ENCODE data around the gene SLC43A3. TPM values are rescaled to one million over a fixed set of nuclear protein-coding genes. Genes with fewer than 3 reads are reported as not detected.

SLC43A3 gene
- total RNA-seq, 2 experiments from 2014 or later: 268 to 333 TPM

DNA sequence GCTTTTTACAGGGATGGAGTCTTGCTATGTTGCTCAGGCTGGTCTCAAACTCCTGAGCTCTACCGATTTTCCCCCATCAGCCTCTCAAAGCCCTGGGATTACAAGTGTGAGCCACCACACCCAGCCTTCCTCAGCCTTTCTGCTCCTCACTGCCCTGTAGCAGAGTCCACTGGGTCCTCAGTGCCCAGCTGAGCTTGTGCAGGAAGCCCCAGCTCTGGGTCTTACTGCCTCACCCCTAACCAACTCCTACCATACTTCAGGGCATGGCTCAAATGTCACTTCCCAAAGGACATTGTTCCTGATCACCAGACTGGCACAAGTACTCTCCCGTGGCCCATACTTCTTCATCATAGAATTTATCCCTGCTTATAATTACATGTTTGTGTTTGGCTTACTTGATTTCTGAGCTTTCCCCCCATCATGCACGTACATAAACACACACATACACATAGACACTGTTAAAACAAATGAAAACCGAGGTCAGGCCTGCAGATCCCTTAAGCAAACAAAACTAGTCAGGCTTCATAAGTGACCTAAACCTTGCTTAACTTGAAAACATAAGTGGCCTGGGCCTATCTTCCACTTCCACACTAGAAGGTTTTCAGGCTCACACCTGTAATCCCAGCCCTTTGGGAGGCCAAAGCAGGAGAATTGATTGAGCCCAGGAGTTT is 14.0 kb upstream of the SLC43A3 start:
- Mint-ChIP-seq H3K36me3 (ENCODE audit: low read depth) (no peaks in the 10 kb centered on the region), H3K27ac (no peak overlapping the region), H3K4me3 (no peak overlapping the region), H3K4me1 (no peaks in the 10 kb centered on the region), H3K9me3 (ENCODE audit: low read depth) (no peaks in the 10 kb centered on the region), H3K27me3 (no peaks in the 10 kb centered on the region)
- intact Hi-C loops (cut with DNase I, micrococcal nuclease): no loop called here
- CTCF ChIA-PET: interaction anchor here (0.5 to 2.9 kb wide), 5 partner anchors 14 to 119 kb away, joined by 3 to 22 read pairs (median 3); no protein-coding TSS in a partner anchor
- ATAC-seq (no peak), DNase-seq (no peak)
- POLR2A ChIA-PET: no interaction called here

DNA sequence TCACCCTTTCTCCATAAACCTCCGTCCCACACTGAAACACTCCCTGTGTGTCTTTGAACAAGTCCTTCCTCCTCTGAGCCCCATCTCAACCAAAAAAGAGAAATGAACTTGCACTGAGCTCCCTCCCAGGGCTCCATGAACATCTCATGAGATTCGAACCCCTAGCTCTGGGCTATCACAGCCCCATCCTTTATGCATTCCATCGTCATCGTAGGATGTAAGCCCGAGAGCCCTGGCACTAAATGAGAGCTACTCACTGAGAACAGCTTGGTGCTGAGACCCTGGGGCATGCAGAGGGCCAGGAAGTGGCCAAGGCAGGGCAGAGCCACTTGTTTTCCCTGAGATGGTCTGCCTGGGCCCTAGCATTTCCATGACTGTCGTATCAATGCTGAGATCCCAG is 12.9 kb upstream of the SLC43A3 start:
- POLR2A ChIA-PET: interaction anchor here (0.8 kb wide), 1 partner anchor 1208 kb away, joined by 3 read pairs; no protein-coding TSS in a partner anchor
- ATAC-seq: no peak
- intact Hi-C loops (cut with DNase I, micrococcal nuclease): no loop called here
- DNase-seq: no peak
- Mint-ChIP-seq H3K4me3 (no peak overlapping the region), H3K36me3 (ENCODE audit: low read depth) (no peaks in the 10 kb centered on the region), H3K27ac (no peak overlapping the region), H3K4me1 (no peaks in the 10 kb centered on the region), H3K27me3 (no peaks in the 10 kb centered on the region), H3K9me3 (ENCODE audit: low read depth) (no peaks in the 10 kb centered on the region)
- CTCF ChIA-PET: interaction anchor here (0.6 kb wide), 1 partner anchor 26 kb away, joined by 3 read pairs; no protein-coding TSS in a partner anchor

DNA sequence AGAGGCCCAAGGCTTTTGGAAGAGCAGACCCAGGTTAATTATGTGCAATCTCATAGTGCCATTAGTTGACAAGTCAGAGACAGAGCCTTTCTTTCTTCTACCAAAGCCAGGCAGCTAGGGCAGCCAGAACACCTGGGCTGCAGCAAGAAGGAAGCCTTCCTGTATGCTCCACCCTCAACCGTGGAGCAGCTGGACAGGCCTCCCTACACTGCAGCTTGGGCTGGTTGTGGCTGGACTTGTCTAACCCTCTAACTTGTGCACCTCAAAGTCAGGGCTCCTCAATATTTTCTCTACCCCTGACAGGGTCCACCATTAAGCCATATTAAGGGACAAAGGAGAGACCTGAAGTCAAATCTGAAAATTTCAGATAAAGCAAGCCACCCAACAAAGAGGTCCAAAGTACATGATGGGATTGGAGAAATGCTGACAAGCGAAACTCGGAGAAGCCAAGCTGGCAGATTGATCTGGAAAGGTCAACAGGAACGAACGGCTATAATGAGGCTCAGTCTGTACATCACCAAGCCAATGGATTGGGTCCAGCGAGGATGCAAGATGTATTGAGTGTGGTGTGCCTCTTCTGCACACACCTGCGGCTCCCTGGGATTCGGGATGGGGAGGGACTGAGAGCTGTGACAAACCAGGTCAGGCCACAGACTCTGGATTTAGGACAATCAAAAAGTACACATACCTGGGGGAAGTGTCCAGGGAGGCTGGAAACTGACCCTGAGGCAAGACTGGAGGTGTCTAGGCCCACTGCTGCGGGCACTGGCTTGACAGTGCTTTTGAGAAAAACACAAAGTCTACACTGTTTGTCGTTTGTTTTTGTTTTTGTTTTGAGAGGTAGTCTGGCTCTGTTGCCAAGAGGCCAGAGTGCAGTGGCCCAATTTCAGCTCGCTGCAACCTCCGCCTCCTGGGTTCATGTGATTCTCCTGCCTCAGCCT is 11.7 kb upstream of the SLC43A3 start:
- ATAC-seq (no peak), DNase-seq (no peak)
- POLR2A ChIA-PET: no interaction called here
- no peak overlapping the region for H3K4me3 Mint-ChIP-seq
- intact Hi-C loops (cut with DNase I, micrococcal nuclease): no loop called here
- H3K9me3 Mint-ChIP-seq (ENCODE audit: low read depth): no peaks in the 10 kb centered on the region
- no peaks in the 10 kb centered on the region for H3K4me1 Mint-ChIP-seq
- CTCF ChIA-PET: no interaction called here
- no peaks in the 10 kb centered on the region for H3K27me3 Mint-ChIP-seq
- H3K27ac Mint-ChIP-seq: no peak overlapping the region
- H3K36me3 Mint-ChIP-seq (ENCODE audit: low read depth): no peaks in the 10 kb centered on the region

DNA sequence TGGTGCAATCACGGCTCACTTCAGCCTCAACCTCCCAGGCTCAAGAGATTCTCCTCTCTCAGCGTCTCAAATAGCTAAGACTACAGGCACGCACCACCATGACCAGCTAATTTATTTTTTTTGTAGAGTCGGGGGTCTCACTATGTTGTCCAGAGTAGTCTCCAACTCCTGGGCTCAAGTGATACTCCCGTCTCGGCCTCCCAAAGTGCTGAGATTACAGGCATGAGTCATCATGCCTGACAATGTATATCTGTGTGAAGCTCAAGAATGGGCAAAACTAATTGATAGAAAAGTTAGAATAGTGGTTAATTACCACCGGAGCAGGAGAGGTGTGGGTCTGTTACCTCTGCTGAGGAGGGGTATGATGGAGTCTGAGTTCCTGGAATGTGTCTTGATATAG is 9.1 kb upstream of the SLC43A3 start:
- Mint-ChIP-seq H3K27me3 (no peaks in the 10 kb centered on the region), H3K4me3 (no peak overlapping the region), H3K36me3 (ENCODE audit: low read depth) (no peaks in the 10 kb centered on the region), H3K9me3 (ENCODE audit: low read depth) (no peaks in the 10 kb centered on the region), H3K4me1 (peaks cover 2% of the 10 kb centered on the region), H3K27ac (no peak overlapping the region)
- intact Hi-C loops (cut with DNase I, micrococcal nuclease): no loop called here
- POLR2A ChIA-PET: interaction anchor here (0.6 kb wide), 1 partner anchor 208 kb away, joined by 4 read pairs; no protein-coding TSS in a partner anchor
- ATAC-seq: no peak
- no peak for DNase-seq
- CTCF ChIA-PET: interaction anchor here (1.1 to 1.6 kb wide), 3 partner anchors 8 to 19 kb away, joined by 3 to 4 read pairs (median 4); no protein-coding TSS in a partner anchor

DNA sequence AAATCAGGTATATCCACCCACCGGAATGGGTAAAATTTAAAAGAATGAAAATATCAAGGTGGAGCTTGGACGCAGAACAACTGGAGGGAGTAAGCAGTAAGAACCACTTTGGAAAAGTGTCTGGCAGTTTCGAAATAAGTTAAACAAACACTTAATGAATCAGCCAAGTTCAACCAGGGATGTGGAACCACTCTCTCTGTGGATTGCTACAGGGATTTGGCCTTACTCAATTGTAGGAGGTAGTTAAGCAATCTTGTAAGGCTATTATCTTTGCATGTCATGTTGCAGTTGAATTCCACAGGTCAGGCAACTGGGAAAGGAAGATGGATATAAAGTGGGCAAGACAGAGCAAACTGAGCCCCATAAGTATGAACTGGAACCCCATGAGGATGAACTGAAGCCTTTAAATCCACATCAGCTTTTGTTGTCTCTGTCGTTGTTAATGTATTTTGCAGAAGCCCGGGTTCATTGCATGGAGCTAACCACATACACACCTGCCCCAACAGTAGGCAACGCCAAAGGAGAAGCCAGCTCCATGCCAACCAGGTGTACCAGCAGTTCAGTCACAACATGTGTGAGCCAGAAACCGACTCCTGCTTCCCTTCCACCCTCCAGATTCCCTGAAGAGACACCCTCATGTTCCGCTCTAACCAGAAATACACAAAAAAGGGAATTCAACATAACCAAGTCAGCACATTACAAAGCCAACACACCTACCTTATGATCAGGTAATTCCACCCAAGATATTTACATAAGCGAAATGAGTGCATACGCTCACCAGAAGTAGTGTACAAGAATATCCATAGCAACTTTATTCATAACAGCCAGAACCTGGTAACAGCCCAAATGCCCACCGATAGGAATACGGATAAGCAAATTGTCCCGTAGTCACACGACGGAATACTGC is 8.0 kb upstream of the SLC43A3 start:
- no peaks in the 10 kb centered on the region for H3K9me3 Mint-ChIP-seq (ENCODE audit: low read depth)
- ChIA-PET CTCF (interaction anchor here (0.8 to 1.3 kb wide), 5 partner anchors 8 to 76 kb away, joined by 3 to 4 read pairs (median 3); no protein-coding TSS in a partner anchor), POLR2A (no interaction called here)
- DNase-seq (no peak), ATAC-seq (no peak)
- H3K36me3 Mint-ChIP-seq (ENCODE audit: low read depth): no peaks in the 10 kb centered on the region
- H3K27ac Mint-ChIP-seq: no peak overlapping the region
- peaks cover 2% of the 10 kb centered on the region for H3K4me1 Mint-ChIP-seq
- H3K4me3 Mint-ChIP-seq: no peak overlapping the region
- intact Hi-C loops (cut with DNase I, micrococcal nuclease): no loop called here
- no peaks in the 10 kb centered on the region for H3K27me3 Mint-ChIP-seq

DNA sequence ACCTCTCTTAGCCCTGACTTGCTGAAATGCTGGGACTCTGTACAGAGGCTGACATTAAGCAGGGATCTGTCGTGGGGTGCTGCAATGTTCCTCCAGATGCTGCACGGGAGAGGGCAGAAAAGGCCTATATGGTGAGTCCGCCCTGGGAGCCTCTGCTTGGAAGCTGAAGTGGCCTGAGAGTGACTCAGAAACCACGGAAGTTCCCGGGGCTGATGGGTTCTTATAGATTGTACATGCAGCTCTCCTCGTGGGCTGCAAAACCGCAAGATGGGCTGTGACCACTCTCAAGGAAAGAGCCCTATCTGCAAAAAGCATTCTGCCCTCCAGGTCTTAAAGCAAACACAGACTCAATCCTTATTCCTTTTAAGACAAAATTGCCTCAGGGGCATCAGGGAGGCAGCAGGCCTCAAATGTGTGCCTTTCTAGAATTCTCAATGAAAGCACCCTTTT is 5.8 kb upstream of the SLC43A3 start:
- Mint-ChIP-seq H3K27ac (no peak overlapping the region), H3K4me1 (peaks cover 2% of the 10 kb centered on the region), H3K36me3 (ENCODE audit: low read depth) (no peaks in the 10 kb centered on the region), H3K9me3 (ENCODE audit: low read depth) (no peaks in the 10 kb centered on the region), H3K27me3 (no peaks in the 10 kb centered on the region), H3K4me3 (no peak overlapping the region)
- ChIA-PET POLR2A (no interaction called here), CTCF (interaction anchor here (0.7 kb wide), 1 partner anchor 25 kb away, joined by 4 read pairs; no protein-coding TSS in a partner anchor)
- intact Hi-C loops (cut with DNase I, micrococcal nuclease): no loop called here
- peak; percentile 60 for ATAC-seq
- peak; percentile 45 for DNase-seq

DNA sequence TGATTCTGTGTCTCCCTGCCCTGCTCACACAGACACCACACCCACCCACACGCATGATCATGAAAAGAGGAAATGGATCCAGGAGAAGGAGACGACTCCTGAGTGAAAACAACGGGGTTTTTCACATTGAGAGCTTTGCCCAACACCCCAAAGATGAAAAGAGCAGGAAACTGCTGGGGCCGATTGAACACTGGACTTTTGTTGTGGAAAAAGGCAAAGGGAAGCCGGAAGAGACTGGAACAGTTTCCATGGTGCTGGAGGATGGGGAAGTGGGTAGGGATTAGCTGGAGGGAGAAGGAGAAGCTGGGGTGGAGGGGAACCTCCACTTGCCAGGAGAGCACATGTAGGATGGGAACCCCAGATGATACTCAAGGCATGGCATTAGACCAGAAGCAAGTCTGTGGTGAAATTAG is 5.2 kb upstream of the SLC43A3 start:
- no peak overlapping the region for H3K27ac Mint-ChIP-seq
- H3K9me3 Mint-ChIP-seq (ENCODE audit: low read depth): no peaks in the 10 kb centered on the region
- POLR2A ChIA-PET: no interaction called here
- ATAC-seq: no peak
- CTCF ChIA-PET: no interaction called here
- H3K27me3 Mint-ChIP-seq: no peaks in the 10 kb centered on the region
- no peak overlapping the region for H3K4me3 Mint-ChIP-seq
- H3K4me1 Mint-ChIP-seq: peaks cover 8% of the 10 kb centered on the region
- intact Hi-C loops (cut with DNase I, micrococcal nuclease): no loop called here
- DNase-seq: no peak
- H3K36me3 Mint-ChIP-seq (ENCODE audit: low read depth): no peaks in the 10 kb centered on the region

DNA sequence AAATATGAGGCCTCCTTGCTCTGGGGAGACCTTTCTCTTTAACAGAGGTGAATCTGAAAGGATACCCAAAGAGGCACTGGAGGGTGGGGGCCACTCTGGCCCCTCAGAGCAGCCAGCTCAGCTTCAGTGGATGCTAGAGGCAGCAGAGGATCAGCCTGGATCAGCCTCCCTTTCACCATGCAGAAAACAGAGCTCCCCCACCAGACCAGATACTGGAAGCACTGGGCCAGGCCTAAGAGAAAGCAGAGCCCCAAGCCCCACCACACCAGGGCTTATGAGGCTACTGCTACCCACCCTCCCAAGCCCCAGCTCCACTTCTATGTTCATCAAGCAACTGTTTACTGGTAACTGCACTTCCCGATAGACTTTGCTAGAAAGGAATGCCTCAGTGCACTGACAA is 4.0 kb upstream of the SLC43A3 start:
- DNase-seq: no peak

DNA sequence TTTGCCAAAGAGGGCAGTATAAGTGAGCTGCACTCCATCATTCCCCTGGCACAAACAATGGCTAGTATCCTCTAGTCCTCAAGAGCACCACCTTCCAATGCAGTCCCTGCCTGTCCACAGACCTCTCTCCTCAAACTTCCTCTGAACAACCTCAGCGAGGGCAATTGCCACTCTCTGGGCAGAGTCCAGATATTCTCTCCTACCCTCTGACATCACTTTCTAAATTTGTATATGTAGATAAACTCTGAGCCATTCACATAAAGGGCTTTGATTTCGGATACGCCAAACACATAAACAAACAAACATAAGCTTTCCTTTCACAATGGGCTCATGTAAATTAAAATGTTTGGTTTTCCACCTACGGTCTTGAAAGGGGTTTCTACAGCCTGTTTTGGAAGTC is 3.0 kb upstream of the SLC43A3 start:
- H3K4me1 Mint-ChIP-seq: peaks cover 10% of the 10 kb centered on the region
- no peak for DNase-seq
- ChIA-PET POLR2A (no interaction called here), CTCF (interaction anchor here (0.9 to 1.6 kb wide), 4 partner anchors 27 to 80 kb away, joined by 3 to 8 read pairs (median 4); no protein-coding TSS in a partner anchor)
- no peak overlapping the region for H3K4me3 Mint-ChIP-seq
- H3K27ac Mint-ChIP-seq: no peak overlapping the region
- intact Hi-C loops (cut with DNase I, micrococcal nuclease): loop anchor here (5.0 kb wide), 6 partner anchors 47 to 1712 kb away; partner anchors contain the start of genes FAM111A (in 1 of the 2), LPXN (in 1 of the 2), MED19 (in 1 of the 2) and SLC43A1 (in 1 of the 2)
- peaks cover 18% of the 10 kb centered on the region for H3K36me3 Mint-ChIP-seq (ENCODE audit: low read depth)
- no peak for ATAC-seq
- H3K9me3 Mint-ChIP-seq (ENCODE audit: low read depth): no peaks in the 10 kb centered on the region
- H3K27me3 Mint-ChIP-seq: no peaks in the 10 kb centered on the region

More for the DNA sequence above, 4.0 kb upstream of the SLC43A3 start:
- Mint-ChIP-seq H3K4me1 (peaks cover 10% of the 10 kb centered on the region), H3K9me3 (ENCODE audit: low read depth) (no peaks in the 10 kb centered on the region), H3K27me3 (no peaks in the 10 kb centered on the region), H3K27ac (no peak overlapping the region), H3K4me3 (no peak overlapping the region), H3K36me3 (ENCODE audit: low read depth) (peaks cover 8% of the 10 kb centered on the region)
- POLR2A ChIA-PET: no interaction called here
- no peak for ATAC-seq
- CTCF ChIA-PET: interaction anchor here (0.9 to 1.6 kb wide), 5 partner anchors 23 to 81 kb away, joined by 3 to 8 read pairs (median 3); no protein-coding TSS in a partner anchor
- intact Hi-C loops (cut with DNase I, micrococcal nuclease): no loop called here

DNA sequence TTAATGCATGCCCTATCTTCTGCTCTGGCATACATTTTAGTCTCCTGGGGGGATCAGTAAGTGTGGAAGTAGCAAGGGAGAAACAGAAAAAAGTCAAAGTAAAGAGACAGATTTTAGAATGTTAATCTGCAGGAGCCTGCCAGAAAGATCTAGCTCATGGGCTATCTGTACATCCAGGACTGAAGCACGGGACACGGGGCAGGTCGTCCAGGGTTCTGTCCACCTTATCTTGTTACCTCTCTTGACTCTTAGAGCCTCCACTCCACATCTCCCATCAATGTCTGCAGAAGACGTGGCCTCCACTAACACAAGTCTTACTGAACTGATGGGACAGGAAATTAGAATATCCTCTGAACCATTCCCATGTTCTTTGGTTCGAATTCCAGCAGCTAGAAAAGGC is 1.7 kb upstream of the SLC43A3 start:
- DNase-seq (no peak), ATAC-seq (no peak)
- H3K9me3 Mint-ChIP-seq (ENCODE audit: low read depth): no peaks in the 10 kb centered on the region
- no peak overlapping the region for H3K27ac Mint-ChIP-seq
- no peak overlapping the region for H3K4me3 Mint-ChIP-seq
- no peaks in the 10 kb centered on the region for H3K27me3 Mint-ChIP-seq
- CTCF ChIA-PET: interaction anchor here (1.0 to 2.8 kb wide), 3 partner anchors 11 to 32 kb away, joined by 3 to 21 read pairs (median 6); partner anchors contain the start of gene RTN4RL2
- H3K4me1 Mint-ChIP-seq: peaks cover 21% of the 10 kb centered on the region
- POLR2A ChIA-PET: no interaction called here
- H3K36me3 Mint-ChIP-seq (ENCODE audit: low read depth): peaks cover 31% of the 10 kb centered on the region
- intact Hi-C loops (cut with DNase I, micrococcal nuclease): loop anchor here (5.0 kb wide), 6 partner anchors 49 to 1714 kb away; partner anchors contain the start of genes FAM111A (in 1 of the 2), LPXN (in 1 of the 2), MED19 (in 1 of the 2) and SLC43A1 (in 1 of the 2)
